AG08396 (cell line): ENCODE measurements around the gene NRXN3.

Source experiments
- DNase-seq: peaks from one replicate; pipeline ENCODE4 v3.0.0; 2012; ENCODE audit warnings: low spot score, mixed read lengths

Gene NRXN3

GRCh38 chr14:78714711-78715110 lies 544.5 kb downstream of the NRXN3 start:
- no peak for DNase-seq

GRCh38 chr14:78721756-78722480 lies 551.7 kb downstream of the NRXN3 start:
- no peak for DNase-seq

GRCh38 chr14:78725086-78725485 lies 554.9 kb downstream of the NRXN3 start:
- DNase-seq: no peak

- no peak for DNase-seq
Observed at GRCh38 chr14:78737116-78737515, 566.9 kb downstream of the NRXN3 start.

- DNase-seq: no peak
Observed at GRCh38 chr14:78737601-78738000, 567.4 kb downstream of the NRXN3 start.

- DNase-seq: no peak
Observed at GRCh38 chr14:78746086-78746595, 576.0 kb downstream of the NRXN3 start.

- no peak for DNase-seq
Observed at GRCh38 chr14:78747813-78748212, 577.6 kb downstream of the NRXN3 start.

- DNase-seq: no peak
Observed at GRCh38 chr14:78752518-78753188, 582.5 kb downstream of the NRXN3 start.

- no peak for DNase-seq
Observed at GRCh38 chr14:78754059-78754458, 583.9 kb downstream of the NRXN3 start.

- DNase-seq: no peak
Observed at GRCh38 chr14:78758333-78758732, 588.2 kb downstream of the NRXN3 start.

- DNase-seq: no peak
Observed at GRCh38 chr14:78762331-78762730, 592.2 kb downstream of the NRXN3 start.

GRCh38 chr14:78763746-78764145 lies 593.6 kb downstream of the NRXN3 start:
- DNase-seq: no peak

GRCh38 chr14:78764240-78764639 lies 594.1 kb downstream of the NRXN3 start:
- DNase-seq: no peak

GRCh38 chr14:78764645-78765044 lies 594.5 kb downstream of the NRXN3 start:
- no peak for DNase-seq

- DNase-seq: no peak
Observed at GRCh38 chr14:78767436-78767835, 597.3 kb downstream of the NRXN3 start.

GRCh38 chr14:78782551-78782950 lies 612.4 kb downstream of the NRXN3 start:
- DNase-seq: no peak

- no peak for DNase-seq
Observed at GRCh38 chr14:78785265-78785664, 615.1 kb downstream of the NRXN3 start.

- no peak for DNase-seq
Observed at GRCh38 chr14:78788467-78789360, 618.5 kb downstream of the NRXN3 start.

GRCh38 chr14:78790271-78790670 lies 620.1 kb downstream of the NRXN3 start:
- DNase-seq: no peak

GRCh38 chr14:78798757-78799156 lies 628.6 kb downstream of the NRXN3 start:
- DNase-seq: no peak

GRCh38 chr14:78805570-78805969 lies 635.4 kb downstream of the NRXN3 start:
- no peak for DNase-seq

- no peak for DNase-seq
Observed at GRCh38 chr14:78823035-78823434, 652.9 kb downstream of the NRXN3 start.

GRCh38 chr14:78823516-78823915 lies 653.3 kb downstream of the NRXN3 start:
- DNase-seq: no peak
